Muscle layer of duodenum (tissue), 2 donors: ENCODE measurements around the gene C1orf146.

Experiments used
- H3K27ac ChIP-seq: one replicate; pipeline ENCODE4 v1.7.0; 2013; ENCODE audit warnings: mild to moderate bottlenecking, low read length
- H3K27me3 ChIP-seq: one replicate; pipeline ENCODE4 v1.7.0; 2013; ENCODE audit warnings: low read depth, mild to moderate bottlenecking, control low read depth, low read length
- H3K36me3 ChIP-seq, 2 donors: one replicate each; pipeline ENCODE4 v1.7.0; 2013; ENCODE audit warnings: low read length in 2 of 2, control low read depth in 1 of 2, mild to moderate bottlenecking in 1 of 2; ENCODE audit not compliant: insufficient read depth in 2 of 2, control insufficient read depth in 1 of 2
- H3K4me1 ChIP-seq, 2 donors: one replicate each; pipeline ENCODE4 v1.7.0; 2013; ENCODE audit warnings: low read length in 2 of 2, mild to moderate bottlenecking in 2 of 2, control low read depth in 1 of 2, moderate library complexity in 1 of 2; ENCODE audit not compliant: insufficient read depth in 2 of 2, control insufficient read depth in 1 of 2
- H3K4me3 ChIP-seq, 2 donors: one replicate each; pipeline ENCODE4 v1.7.0; 2013; ENCODE audit warnings: low read length in 2 of 2, low read depth in 1 of 2, mild to moderate bottlenecking in 1 of 2
- H3K9me3 ChIP-seq, 2 donors: one replicate each; pipeline ENCODE4 v1.7.0; 2013; ENCODE audit warnings: low read length in 2 of 2, control low read depth in 1 of 2, mild to moderate bottlenecking in 1 of 2; ENCODE audit not compliant: control insufficient read depth in 1 of 2
- donor health status: healthy.

Gene C1orf146

GRCh38 chr1:92217721-92218120, at the start of gene C1orf146:
C1orf146 (plus strand) TSS chr1:92217915; CDS start chr1:92231421, 13,506 bp downstream.
- Histone ChIP-seq H3K4me1 (no peaks in the 10 kb centered on the region), H3K36me3 (no peaks in the 10 kb centered on the region), H3K27ac (no peak within 1 kb of the TSS), H3K4me3 (no peak within 1 kb of the TSS), H3K9me3 (no peaks in the 10 kb centered on the region), H3K27me3 (no peaks in the 10 kb centered on the region)

- H3K9me3 ChIP-seq: no peaks in the 10 kb centered on the region
- H3K36me3 ChIP-seq: peaks cover 0 to 4% of the 10 kb centered on the region in 2 donors
- H3K27me3 ChIP-seq: no peaks in the 10 kb centered on the region
- no peak overlapping the region for H3K4me3 ChIP-seq
- H3K4me1 ChIP-seq: no peaks in the 10 kb centered on the region
- H3K27ac ChIP-seq: no peak overlapping the region
Observed at GRCh38 chr1:92168657-92169056, 49.1 kb upstream of the C1orf146 start.

GRCh38 chr1:92169214-92170005, 48.3 kb upstream of the C1orf146 start:
- Histone ChIP-seq H3K36me3 (peaks cover 0 to 4% of the 10 kb centered on the region in 2 donors), H3K27me3 (no peaks in the 10 kb centered on the region), H3K9me3 (no peaks in the 10 kb centered on the region), H3K27ac (no peak overlapping the region), H3K4me3 (no peak overlapping the region), H3K4me1 (no peaks in the 10 kb centered on the region)

- Histone ChIP-seq H3K27me3 (no peaks in the 10 kb centered on the region), H3K36me3 (peaks cover 7 to 14% of the 10 kb centered on the region in 2 donors), H3K27ac (no peak overlapping the region), H3K4me1 (no peaks in the 10 kb centered on the region), H3K9me3 (no peaks in the 10 kb centered on the region), H3K4me3 (no peak overlapping the region)
Observed at GRCh38 chr1:92184632-92185031, 33.1 kb upstream of the C1orf146 start.

GRCh38 chr1:92186081-92186480, 31.6 kb upstream of the C1orf146 start:
- Histone ChIP-seq H3K9me3 (no peaks in the 10 kb centered on the region), H3K36me3 (peaks cover 0 to 6% of the 10 kb centered on the region in 2 donors), H3K27ac (no peak overlapping the region), H3K4me1 (no peaks in the 10 kb centered on the region), H3K27me3 (no peaks in the 10 kb centered on the region), H3K4me3 (no peak overlapping the region)

- no peaks in the 10 kb centered on the region for H3K4me1 ChIP-seq
- H3K27ac ChIP-seq: no peak overlapping the region
- H3K27me3 ChIP-seq: no peaks in the 10 kb centered on the region
- H3K36me3 ChIP-seq: no peaks in the 10 kb centered on the region
- no peak overlapping the region for H3K4me3 ChIP-seq
- H3K9me3 ChIP-seq: no peaks in the 10 kb centered on the region
Observed at GRCh38 chr1:92188436-92189255, 29.1 kb upstream of the C1orf146 start.

- no peak overlapping the region for H3K27ac ChIP-seq
- H3K4me3 ChIP-seq: no peak overlapping the region
- H3K9me3 ChIP-seq: no peaks in the 10 kb centered on the region
- no peaks in the 10 kb centered on the region for H3K4me1 ChIP-seq
- no peaks in the 10 kb centered on the region for H3K27me3 ChIP-seq
- no peaks in the 10 kb centered on the region for H3K36me3 ChIP-seq
Observed at GRCh38 chr1:92191726-92192125, 26.0 kb upstream of the C1orf146 start.

- no peaks in the 10 kb centered on the region for H3K9me3 ChIP-seq
- no peaks in the 10 kb centered on the region for H3K4me1 ChIP-seq
- no peak overlapping the region for H3K4me3 ChIP-seq
- H3K27ac ChIP-seq: no peak overlapping the region
- H3K36me3 ChIP-seq: no peaks in the 10 kb centered on the region
- no peaks in the 10 kb centered on the region for H3K27me3 ChIP-seq
Observed at GRCh38 chr1:92192246-92192645, 25.5 kb upstream of the C1orf146 start.

GRCh38 chr1:92194511-92194910, 23.2 kb upstream of the C1orf146 start:
- H3K27ac ChIP-seq: no peak overlapping the region
- no peaks in the 10 kb centered on the region for H3K36me3 ChIP-seq
- H3K9me3 ChIP-seq: no peaks in the 10 kb centered on the region
- H3K4me1 ChIP-seq: no peaks in the 10 kb centered on the region
- H3K4me3 ChIP-seq: no peak overlapping the region
- no peaks in the 10 kb centered on the region for H3K27me3 ChIP-seq

GRCh38 chr1:92201973-92202372, 15.7 kb upstream of the C1orf146 start:
- no peak overlapping the region for H3K4me3 ChIP-seq
- no peaks in the 10 kb centered on the region for H3K27me3 ChIP-seq
- no peaks in the 10 kb centered on the region for H3K4me1 ChIP-seq
- H3K36me3 ChIP-seq: no peaks in the 10 kb centered on the region
- peaks cover 0 to 3% of the 10 kb centered on the region in 2 donors for H3K9me3 ChIP-seq
- H3K27ac ChIP-seq: no peak overlapping the region

- no peaks in the 10 kb centered on the region for H3K27me3 ChIP-seq
- no peak overlapping the region for H3K4me3 ChIP-seq
- no peak overlapping the region for H3K27ac ChIP-seq
- H3K9me3 ChIP-seq: peaks cover 0 to 3% of the 10 kb centered on the region in 2 donors
- no peaks in the 10 kb centered on the region for H3K4me1 ChIP-seq
- H3K36me3 ChIP-seq: no peaks in the 10 kb centered on the region
Observed at GRCh38 chr1:92203105-92203504, 14.6 kb upstream of the C1orf146 start.
